Retina (tissue), 1 donor: ENCODE data around the gene NHLRC4.

ENCODE experiments used
- DNase-seq: peaks from one replicate; pipeline ENCODE4 v3.0.0-alpha.2; 2016

The NHLRC4 gene

DNA sequence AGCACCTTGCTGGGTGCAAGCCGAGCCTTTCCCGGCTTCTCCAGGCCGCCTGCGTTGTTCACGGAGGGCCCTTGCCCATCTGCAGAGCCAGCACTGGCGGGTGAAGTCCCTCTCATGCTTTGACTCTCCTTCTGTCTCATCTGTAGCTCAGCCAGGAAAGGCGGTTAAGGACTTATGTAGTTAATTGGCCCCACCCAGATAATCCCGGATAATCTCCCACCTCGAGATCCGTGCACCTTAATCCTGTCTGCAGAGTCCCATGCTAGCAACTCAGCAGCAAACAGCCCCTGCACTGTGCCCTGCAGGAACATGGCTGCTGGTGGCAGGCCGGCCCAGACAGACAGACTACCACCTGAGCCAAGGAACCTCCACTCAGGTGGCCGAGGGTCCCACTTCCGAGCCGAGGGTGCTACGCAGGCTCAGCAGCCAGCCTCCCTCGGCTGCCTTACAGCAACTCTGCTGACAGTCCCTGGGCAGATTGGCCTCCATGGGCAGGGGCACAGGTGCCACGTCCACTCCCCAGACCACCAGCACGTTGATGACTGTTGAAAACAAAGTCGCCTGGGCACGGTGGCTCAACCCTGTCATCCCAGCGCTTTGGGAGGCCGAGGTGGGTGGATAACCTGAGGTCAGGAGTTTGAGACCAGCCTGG lies 40.0 kb downstream of the NHLRC4 start:
- DNase-seq = no peak

DNA sequence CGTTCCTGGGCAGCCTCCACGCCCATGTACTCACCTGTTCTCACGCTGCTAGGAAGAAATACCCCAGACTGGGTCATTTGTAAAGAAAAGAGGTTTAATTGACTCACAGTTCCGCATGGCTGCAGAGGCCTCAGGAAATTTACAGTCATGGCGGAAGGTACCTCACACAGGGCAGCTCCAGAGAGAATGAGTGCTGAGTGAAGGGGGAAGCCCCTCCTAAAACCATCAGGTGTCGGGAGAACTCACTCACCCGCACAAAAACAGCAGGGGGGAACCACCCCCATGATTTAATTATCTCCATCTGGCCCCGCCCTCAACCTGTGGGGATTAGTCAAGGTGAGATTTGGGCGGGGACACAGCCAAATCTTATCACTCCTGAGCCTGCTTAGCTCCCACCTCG lies 41.2 kb downstream of the NHLRC4 start:
- DNase-seq = no peak

DNA sequence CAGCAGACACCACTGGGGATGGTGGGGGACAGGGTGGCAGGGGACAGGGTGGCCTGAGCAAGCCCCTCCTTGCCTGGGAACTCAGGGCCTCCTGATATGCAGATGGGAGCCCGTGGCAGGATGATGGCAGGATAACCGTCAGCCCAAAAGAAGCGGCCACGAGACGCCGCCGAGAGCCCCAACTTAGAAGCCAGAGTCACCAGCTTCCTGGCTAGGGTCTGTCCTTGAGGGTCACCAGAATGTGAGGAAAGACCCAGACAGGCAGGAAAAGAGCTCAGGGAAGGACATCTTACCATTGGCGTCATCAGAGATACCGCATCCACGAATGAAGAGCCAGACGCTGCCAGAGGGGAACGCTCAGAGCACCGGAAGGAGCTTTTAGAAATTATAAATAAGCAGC lies 42.5 kb downstream of the NHLRC4 start:
- no peak for DNase-seq

DNA sequence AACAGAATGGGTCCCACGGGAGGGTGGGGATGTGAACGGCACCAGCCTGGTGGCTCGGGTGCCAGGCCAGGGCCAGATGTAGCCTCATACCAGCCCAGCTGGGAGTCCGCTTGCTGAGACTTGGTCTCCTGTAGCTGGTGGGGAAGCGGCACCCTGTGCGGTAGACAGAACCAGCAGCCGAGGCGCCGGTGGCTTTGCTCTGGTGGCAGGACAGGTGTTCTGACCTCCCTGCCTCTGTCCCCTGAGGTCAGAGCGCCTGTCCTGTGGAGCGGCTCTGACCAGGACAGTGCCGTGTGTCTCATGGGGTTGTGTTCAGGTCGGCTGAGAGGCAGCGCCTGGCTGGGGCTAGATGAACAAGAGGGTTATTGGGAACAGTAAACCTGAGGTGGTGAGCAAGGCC lies 43.2 kb downstream of the NHLRC4 start:
- DNase-seq = no peak

DNA sequence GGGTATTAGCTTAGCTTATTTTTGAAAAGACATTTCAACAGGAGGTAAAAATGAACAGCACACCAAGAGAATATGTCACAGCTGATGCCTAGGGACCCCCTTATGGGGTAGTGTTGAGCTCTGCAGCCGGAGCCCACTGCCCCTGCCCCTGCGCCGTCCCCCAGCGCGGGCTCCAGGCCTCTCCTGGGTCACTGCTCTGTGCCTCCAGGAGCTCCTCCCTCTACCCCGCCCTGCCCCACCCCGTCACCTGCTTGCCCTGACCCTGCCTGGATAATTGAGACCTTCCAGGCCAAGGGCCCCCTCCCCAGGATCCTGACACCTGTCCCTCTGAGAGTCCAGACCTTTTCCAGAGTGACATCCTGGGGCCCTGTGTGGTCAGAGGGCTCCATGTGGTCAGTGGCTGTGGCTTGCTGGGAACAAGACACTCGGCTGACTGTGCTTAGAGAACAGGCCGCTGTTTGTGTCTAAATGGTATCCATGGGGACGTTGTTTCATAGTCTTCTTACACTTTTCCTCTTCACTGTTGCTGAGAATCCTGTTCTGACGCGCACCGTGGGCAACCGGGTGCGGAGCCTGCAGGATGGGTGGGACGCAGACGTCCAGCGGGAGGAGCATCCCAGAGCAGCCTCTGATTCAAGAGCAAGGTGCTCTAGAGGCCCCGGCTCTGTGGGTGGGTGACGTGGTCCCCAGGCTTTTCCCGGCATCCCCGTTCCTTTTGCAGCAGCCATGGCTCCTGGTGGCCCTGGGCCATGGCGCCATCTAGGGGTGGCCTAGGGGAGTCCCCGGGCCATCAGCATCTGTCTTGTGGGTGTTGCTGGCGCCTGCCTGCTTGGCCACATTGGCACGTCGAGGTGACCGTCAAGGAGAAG lies 43.9 kb downstream of the NHLRC4 start:
- peak; percentile 57 for DNase-seq

DNA sequence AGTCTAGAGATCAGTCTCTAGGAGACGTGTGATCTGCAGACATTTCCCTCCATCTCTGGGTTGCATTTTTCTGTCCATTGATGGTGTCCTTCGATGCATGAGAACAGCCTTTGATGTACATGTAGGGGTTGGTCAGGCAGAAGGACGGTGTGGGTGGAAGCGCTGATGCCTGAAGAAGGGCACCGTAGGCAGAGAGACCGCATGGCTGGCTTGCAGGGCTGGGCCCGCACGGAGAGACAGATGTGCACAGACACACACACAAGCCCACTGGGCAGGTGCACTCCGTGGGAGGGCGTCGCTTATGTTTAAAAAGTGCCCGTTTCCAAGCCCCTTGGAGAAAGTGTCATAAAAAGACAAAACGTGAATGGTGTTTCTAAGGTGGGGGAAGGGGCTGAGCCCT lies 48.3 kb downstream of the NHLRC4 start:
- DNase-seq = no peak

DNA sequence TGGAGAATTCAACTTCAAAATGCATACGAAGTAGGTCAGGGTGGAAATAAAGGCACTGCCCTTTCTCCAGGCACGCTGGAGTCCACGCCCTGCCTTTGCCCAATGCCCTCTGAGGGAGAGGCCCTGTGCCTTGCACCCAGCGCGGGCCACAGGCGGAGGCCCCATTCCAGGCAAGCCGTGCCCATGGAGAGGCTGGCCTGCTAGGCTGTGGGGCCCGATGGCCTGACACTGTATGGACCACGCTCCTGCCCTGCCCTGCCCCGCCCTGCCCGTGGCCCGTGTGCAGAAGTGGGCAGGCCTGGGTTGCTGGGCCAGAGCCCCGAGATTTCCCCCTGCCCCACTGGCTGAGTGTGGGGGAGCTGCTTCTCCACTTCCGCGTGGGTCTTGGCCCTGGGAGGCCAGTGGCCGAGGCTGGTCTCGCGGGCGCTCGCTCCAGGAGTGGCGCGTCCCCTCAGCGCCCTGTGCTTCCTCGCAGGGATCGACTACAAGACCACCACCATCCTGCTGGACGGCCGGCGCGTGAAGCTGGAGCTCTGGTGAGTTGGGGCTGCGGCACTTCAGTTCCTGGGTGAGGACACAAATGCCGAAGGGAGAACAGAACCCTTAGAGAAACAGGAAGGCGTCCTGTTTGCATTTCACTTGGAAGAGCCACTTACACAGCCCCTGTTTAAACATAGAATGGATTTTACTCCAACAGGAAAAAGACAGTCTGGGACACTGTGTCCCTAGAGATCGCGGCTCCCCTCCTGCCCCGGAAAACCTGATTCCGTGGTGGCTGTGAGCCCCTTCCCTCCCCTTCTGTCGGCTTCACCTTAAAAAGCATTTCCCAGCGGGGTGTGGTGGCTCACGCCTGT lies 50.2 kb downstream of the NHLRC4 start:
- DNase-seq = no peak

DNA sequence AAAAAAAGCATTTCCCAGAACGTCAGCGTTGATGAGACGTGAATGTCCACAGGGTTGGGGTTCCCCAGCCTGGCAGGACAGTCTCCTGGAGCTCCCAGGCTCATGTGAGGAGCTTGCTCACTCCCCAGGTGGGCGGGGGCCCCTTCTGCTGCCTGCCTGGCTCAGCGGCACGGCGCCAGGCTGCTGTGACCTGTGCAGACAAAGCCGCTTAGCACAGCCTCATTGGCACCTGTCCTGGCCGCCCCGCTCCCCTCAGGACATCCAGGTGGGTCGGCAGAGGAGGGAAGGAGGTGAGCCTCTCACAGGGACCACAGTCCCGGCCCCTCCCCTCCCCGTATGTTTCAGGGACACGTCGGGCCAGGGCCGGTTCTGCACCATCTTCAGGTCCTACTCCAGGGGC lies 51.0 kb downstream of the NHLRC4 start:
- DNase-seq = no peak
